ENCODE data around the gene ENTR1.

GRCh38 chr9:136363949-136364748, 46.3 kb downstream of the ENTR1 start:
- no peak for TF ChIP-seq EZH2 (IDR thresholded peaks at IDR 0.05; ENCODE audit: borderline replicate concordance, insufficient read depth, low read length, poor library complexity, severe bottlenecking)
- TF ChIP-seq, protein P1, sequence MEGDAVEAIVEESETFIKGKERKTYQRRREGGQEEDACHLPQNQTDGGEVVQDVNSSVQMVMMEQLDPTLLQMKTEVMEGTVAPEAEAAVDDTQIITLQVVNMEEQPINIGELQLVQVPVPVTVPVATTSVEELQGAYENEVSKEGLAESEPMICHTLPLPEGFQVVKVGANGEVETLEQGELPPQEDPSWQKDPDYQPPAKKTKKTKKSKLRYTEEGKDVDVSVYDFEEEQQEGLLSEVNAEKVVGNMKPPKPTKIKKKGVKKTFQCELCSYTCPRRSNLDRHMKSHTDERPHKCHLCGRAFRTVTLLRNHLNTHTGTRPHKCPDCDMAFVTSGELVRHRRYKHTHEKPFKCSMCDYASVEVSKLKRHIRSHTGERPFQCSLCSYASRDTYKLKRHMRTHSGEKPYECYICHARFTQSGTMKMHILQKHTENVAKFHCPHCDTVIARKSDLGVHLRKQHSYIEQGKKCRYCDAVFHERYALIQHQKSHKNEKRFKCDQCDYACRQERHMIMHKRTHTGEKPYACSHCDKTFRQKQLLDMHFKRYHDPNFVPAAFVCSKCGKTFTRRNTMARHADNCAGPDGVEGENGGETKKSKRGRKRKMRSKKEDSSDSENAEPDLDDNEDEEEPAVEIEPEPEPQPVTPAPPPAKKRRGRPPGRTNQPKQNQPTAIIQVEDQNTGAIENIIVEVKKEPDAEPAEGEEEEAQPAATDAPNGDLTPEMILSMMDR (IDR thresholded peaks at IDR 0.05; ENCODE audit: poor library complexity, severe bottlenecking) = no peak
- no peak for TF ChIP-seq MXI1 (conservative IDR thresholded peaks at IDR 0.05; ENCODE audit: poor library complexity, severe bottlenecking)
- no peak for TF ChIP-seq REST (IDR thresholded peaks at IDR 0.05; ENCODE audit: borderline replicate concordance)
- no peak for TF ChIP-seq TAF1 (IDR thresholded peaks at IDR 0.05; ENCODE audit: low read depth)

Measured in neural cell (in vitro differentiated cells).